ENCODE data around the gene DAPL1. TPM values are rescaled to one million over a fixed set of nuclear protein-coding genes. Genes with fewer than 3 reads are reported as not detected.

Gene DAPL1
- total RNA-seq, 6 experiments from 2014 or later: not detected

DNA sequence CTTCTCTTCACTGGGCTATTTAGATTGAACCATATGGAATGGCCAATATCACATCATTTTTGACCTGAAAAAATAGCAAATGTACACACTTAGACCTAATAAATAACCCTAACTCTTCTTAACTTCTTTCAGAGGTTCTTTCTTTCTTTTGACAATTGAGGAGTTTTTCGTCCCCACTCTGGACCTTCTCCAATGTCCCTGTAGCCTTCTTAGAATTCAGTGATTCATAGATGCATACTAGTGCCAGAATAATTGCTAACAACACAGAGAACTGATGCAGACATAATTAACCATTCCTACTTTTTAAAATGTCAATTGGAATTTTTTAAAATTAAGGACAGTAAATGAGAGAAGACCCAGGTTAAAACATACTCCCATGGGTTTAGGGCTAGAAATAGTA, 20.0 kb downstream of the DAPL1 start:
- Histone ChIP-seq H3K4me3 (no peak overlapping the region), H3K4me1 (peaks cover 0 to 14% (median 3%) of the 10 kb centered on the region in 4 donors), H3K9me3 (no peaks in the 10 kb centered on the region), H3K36me3 (no peaks in the 10 kb centered on the region), H3K27ac (no peak overlapping the region), H3K27me3 (no peaks in the 10 kb centered on the region)
- no peak for TF ChIP-seq POLR2A (IDR thresholded peaks at IDR 0.05)
- TF ChIP-seq, protein P1, sequence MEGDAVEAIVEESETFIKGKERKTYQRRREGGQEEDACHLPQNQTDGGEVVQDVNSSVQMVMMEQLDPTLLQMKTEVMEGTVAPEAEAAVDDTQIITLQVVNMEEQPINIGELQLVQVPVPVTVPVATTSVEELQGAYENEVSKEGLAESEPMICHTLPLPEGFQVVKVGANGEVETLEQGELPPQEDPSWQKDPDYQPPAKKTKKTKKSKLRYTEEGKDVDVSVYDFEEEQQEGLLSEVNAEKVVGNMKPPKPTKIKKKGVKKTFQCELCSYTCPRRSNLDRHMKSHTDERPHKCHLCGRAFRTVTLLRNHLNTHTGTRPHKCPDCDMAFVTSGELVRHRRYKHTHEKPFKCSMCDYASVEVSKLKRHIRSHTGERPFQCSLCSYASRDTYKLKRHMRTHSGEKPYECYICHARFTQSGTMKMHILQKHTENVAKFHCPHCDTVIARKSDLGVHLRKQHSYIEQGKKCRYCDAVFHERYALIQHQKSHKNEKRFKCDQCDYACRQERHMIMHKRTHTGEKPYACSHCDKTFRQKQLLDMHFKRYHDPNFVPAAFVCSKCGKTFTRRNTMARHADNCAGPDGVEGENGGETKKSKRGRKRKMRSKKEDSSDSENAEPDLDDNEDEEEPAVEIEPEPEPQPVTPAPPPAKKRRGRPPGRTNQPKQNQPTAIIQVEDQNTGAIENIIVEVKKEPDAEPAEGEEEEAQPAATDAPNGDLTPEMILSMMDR (IDR thresholded peaks at IDR 0.05): no peak
- intact Hi-C loops (cut with DNase I): no loop called here
- DNase-seq: no peak
- ATAC-seq: no peak
- 63% methylated on average over 1 of the region's 1 CpG for WGBS (ENCODE audit: insufficient coverage, low coverage, low lambda C conversion rate, missing lambda C conversion rate)

DNA sequence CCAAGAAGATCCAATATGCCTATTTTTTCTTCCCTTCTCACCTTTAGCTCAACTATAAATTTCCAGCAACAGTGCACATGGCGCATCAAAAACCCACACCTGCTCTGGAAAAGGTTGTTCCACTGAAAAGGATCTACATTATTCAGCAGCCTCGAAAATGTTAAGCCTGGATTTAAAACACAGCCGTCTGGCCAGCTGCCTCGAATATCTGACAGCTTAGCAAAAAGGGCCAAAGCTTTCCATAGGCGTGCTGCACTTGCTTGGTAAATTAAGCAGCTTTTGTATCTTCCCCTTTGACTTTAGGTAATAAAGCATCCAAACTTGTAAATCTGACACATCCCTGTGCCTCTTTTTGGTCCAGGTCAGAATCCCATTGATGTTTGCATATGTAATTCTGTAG, 20.5 kb downstream of the DAPL1 start:
- Histone ChIP-seq H3K27ac (no peak overlapping the region), H3K9me3 (no peaks in the 10 kb centered on the region), H3K4me3 (no peak overlapping the region), H3K36me3 (no peaks in the 10 kb centered on the region), H3K27me3 (no peaks in the 10 kb centered on the region), H3K4me1 (peaks cover 0 to 14% (median 3%) of the 10 kb centered on the region in 4 donors)
- intact Hi-C loops (cut with DNase I): no loop called here
- WGBS (ENCODE audit: insufficient coverage, low coverage, low lambda C conversion rate, missing lambda C conversion rate): 85% methylated on average over 5 of the region's 5 CpGs
- no peak for TF ChIP-seq POLR2A (IDR thresholded peaks at IDR 0.05)
- TF ChIP-seq, protein P1 (IDR thresholded peaks at IDR 0.05): no peak
- ATAC-seq (no peak), DNase-seq (no peak)

DNA sequence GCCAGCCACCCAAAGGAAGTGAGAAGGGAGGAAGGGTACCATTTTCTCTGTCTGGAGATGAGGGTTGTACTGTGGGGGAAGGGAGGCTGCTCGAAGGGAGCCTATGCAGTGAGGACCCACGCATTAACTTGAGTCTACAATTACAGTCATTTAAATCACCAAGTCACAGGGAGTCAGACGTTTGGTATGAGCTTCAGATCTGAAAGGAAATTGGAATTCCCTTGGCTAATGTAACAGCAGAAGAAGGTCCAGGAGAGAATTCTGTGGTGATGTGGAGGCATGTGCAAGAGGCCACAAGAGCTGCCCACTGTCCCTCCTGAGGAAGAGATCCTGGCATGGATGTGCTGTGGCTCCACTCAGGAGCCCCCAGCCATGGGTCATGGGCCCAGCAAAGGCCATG, 22.5 kb downstream of the DAPL1 start:
- no peak for TF ChIP-seq POLR2A (IDR thresholded peaks at IDR 0.05)
- TF ChIP-seq, protein P1 (IDR thresholded peaks at IDR 0.05): no peak
- Histone ChIP-seq H3K27ac (no peak overlapping the region), H3K4me3 (no peak overlapping the region), H3K36me3 (no peaks in the 10 kb centered on the region), H3K9me3 (no peaks in the 10 kb centered on the region), H3K27me3 (no peaks in the 10 kb centered on the region), H3K4me1 (peaks cover 0 to 14% (median 3%) of the 10 kb centered on the region in 4 donors)
- ATAC-seq (no peak), DNase-seq (no peak)
- 53% methylated on average over 3 of the region's 3 CpGs for WGBS (ENCODE audit: insufficient coverage, low coverage, low lambda C conversion rate, missing lambda C conversion rate)
- intact Hi-C loops (cut with DNase I): no loop called here

DNA sequence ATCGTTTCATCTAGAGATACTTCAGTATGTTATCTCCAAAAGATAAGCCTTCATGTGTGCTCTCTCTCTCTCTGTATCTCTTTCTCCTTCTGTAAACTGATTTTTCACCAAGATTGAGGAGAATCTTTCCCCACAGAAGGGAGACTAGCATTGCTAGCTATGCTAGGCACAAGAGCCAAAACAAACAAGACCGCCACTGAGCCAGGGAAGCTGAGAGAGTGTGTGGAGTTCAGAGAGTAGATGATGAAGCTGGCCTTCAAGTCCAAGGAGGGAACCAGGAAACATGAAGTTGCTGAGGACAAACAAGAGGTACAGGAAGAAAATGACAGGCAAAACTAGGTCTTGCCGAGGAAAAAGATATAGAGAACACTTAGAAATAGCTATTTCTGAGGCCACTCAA, 23.4 kb downstream of the DAPL1 start:
- ATAC-seq (peak; percentile 35 to 72 (median 60)), DNase-seq (no peak)
- 27% methylated on average over 3 of the region's 3 CpGs for WGBS (ENCODE audit: insufficient coverage, low coverage, low lambda C conversion rate, missing lambda C conversion rate)
- H3K36me3 ChIP-seq: no peaks in the 10 kb centered on the region
- H3K27ac ChIP-seq: no peak overlapping the region
- intact Hi-C loops (cut with DNase I): no loop called here
- H3K9me3 ChIP-seq: no peaks in the 10 kb centered on the region
- H3K4me1 ChIP-seq: peaks cover 0 to 14% (median 3%) of the 10 kb centered on the region in 4 donors
- TF ChIP-seq, protein P1 (IDR thresholded peaks at IDR 0.05): no peak
- TF ChIP-seq POLR2A (IDR thresholded peaks at IDR 0.05): no peak
- no peak overlapping the region for H3K4me3 ChIP-seq
- H3K27me3 ChIP-seq: no peaks in the 10 kb centered on the region

DNA sequence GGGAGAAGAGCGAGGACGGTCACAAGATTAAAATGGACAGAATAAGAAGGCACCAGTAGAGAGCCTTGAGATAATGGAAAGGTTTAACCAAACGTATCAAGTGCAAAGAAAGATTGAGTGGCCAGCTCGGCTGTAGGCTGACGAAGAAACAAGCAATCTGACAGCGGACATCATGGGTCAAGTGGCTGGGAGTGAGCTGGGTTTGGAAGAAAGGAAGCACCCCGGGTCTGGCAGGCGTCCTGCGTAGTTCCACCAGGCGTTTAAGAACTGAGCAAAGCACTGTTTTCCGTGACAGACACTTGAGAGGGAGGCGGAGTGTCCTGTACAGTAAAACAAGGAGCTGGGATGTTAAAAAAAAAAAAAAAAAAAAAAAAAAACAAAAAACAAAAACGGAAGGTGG, 27.1 kb downstream of the DAPL1 start:
- DNase-seq (no peak), ATAC-seq (no peak)
- Histone ChIP-seq H3K27me3 (no peaks in the 10 kb centered on the region), H3K27ac (no peak overlapping the region), H3K4me3 (no peak overlapping the region), H3K4me1 (peaks cover 0 to 9% (median 0%) of the 10 kb centered on the region in 4 donors), H3K9me3 (no peaks in the 10 kb centered on the region), H3K36me3 (no peaks in the 10 kb centered on the region)
- intact Hi-C loops (cut with DNase I): no loop called here
- WGBS (ENCODE audit: insufficient coverage, low coverage, low lambda C conversion rate, missing lambda C conversion rate): 80% methylated on average over 11 of the region's 13 CpGs
- no peak for TF ChIP-seq POLR2A (IDR thresholded peaks at IDR 0.05)
- TF ChIP-seq, protein P1 (IDR thresholded peaks at IDR 0.05): no peak

Measured in right lobe of liver (tissue), 6 donors.